Measurements from ENCODE around the gene TTC7B.
"Not testable (repeated sequence)": the region's sequence is repeated elsewhere in the genome, so short reads cannot be mapped to it uniquely, and the experiment has no call there.

DNA sequence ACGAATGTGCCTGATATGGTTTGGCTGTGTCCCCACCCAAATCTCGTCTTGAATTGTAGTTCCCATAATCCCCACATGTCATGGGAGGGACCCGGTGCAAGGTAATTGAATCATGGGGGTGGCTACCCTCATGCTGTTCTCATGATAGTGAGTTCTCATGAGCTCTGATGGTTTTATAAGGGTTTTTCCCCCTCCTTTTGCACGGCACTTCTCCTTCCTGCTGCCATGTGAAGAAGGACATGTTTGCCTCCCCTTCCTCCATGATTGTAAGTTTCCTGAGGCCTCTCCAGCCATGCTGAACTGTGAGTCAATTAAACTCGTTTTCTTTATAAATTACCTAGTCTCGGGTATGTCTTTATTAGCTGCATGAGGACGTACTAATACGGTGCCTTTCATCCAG, 289.7 kb downstream of the TTC7B start:
- TF ChIP-seq, protein P1, sequence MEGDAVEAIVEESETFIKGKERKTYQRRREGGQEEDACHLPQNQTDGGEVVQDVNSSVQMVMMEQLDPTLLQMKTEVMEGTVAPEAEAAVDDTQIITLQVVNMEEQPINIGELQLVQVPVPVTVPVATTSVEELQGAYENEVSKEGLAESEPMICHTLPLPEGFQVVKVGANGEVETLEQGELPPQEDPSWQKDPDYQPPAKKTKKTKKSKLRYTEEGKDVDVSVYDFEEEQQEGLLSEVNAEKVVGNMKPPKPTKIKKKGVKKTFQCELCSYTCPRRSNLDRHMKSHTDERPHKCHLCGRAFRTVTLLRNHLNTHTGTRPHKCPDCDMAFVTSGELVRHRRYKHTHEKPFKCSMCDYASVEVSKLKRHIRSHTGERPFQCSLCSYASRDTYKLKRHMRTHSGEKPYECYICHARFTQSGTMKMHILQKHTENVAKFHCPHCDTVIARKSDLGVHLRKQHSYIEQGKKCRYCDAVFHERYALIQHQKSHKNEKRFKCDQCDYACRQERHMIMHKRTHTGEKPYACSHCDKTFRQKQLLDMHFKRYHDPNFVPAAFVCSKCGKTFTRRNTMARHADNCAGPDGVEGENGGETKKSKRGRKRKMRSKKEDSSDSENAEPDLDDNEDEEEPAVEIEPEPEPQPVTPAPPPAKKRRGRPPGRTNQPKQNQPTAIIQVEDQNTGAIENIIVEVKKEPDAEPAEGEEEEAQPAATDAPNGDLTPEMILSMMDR (IDR thresholded peaks at IDR 0.05): not testable (repeated sequence)
- TF ChIP-seq EZH2 (IDR thresholded peaks at IDR 0.05; ENCODE audit: borderline replicate concordance, insufficient read depth, low read depth, low read length, poor library complexity, severe bottlenecking): not testable (repeated sequence)
